Measurements from ENCODE around the gene RASAL1. TPM values are rescaled to one million over a fixed set of nuclear protein-coding genes. Genes with fewer than 3 reads are reported as not detected.

RASAL1 gene, protein sequence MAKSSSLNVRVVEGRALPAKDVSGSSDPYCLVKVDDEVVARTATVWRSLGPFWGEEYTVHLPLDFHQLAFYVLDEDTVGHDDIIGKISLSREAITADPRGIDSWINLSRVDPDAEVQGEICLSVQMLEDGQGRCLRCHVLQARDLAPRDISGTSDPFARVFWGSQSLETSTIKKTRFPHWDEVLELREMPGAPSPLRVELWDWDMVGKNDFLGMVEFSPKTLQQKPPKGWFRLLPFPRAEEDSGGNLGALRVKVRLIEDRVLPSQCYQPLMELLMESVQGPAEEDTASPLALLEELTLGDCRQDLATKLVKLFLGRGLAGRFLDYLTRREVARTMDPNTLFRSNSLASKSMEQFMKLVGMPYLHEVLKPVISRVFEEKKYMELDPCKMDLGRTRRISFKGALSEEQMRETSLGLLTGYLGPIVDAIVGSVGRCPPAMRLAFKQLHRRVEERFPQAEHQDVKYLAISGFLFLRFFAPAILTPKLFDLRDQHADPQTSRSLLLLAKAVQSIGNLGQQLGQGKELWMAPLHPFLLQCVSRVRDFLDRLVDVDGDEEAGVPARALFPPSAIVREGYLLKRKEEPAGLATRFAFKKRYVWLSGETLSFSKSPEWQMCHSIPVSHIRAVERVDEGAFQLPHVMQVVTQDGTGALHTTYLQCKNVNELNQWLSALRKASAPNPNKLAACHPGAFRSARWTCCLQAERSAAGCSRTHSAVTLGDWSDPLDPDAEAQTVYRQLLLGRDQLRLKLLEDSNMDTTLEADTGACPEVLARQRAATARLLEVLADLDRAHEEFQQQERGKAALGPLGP
- 0.24 to 0.85 TPM (median 0.30 TPM) in 5 replicates for total RNA-seq (2022; extraction: Qiagen RNA extraction; ENCODE audit: low read depth)

DNA sequence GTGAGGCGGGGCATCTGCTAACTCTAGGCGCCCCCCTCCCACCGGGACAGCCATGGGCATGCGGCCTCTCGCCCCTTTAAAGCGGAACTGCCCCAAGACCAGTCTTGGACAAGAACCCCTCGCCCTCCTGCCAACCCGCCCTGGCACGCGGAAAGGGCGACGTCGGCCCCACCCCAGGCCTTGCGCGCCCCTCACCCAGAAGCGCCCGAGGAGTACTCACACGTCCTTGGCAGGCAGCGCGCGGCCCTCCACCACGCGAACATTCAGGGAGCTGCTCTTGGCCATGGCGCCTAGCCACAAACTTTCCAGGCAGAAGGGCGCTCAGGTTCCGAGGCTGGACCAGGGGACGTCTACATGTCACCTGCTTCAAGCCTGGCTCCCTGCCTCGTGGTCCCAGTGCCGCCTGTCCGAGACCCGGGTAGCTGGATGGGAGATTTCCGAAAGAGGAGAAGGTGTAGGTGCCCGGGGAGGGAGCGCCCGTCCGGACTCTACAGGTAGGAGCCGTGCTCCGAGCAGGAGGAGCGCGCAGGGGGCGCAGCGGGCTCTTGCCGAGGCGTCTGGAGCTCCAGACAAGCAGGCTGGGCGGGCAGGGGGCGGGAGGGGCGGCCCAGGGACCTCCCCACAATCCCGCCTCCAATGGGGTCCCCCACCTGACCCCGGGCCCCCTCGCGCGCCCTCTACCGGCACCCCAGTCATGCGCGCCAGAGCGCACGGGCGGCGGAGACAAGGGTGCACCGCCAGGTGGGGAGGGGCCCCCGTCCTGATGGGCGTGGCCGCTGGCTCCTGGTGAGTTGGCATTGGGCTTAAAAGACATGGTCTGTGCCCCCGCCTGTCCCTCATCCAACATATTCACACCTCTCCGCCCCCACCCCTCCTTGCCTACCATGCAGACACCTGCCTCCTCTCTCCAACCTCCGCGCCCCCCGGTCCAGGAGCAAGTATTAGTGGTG, at the start of gene RASAL1:
TSS of gene RASAL1 (minus strand) at position 584 of the 950 bp plus-strand sequence. CDS start at position 285, 299 bp downstream.

DNA sequence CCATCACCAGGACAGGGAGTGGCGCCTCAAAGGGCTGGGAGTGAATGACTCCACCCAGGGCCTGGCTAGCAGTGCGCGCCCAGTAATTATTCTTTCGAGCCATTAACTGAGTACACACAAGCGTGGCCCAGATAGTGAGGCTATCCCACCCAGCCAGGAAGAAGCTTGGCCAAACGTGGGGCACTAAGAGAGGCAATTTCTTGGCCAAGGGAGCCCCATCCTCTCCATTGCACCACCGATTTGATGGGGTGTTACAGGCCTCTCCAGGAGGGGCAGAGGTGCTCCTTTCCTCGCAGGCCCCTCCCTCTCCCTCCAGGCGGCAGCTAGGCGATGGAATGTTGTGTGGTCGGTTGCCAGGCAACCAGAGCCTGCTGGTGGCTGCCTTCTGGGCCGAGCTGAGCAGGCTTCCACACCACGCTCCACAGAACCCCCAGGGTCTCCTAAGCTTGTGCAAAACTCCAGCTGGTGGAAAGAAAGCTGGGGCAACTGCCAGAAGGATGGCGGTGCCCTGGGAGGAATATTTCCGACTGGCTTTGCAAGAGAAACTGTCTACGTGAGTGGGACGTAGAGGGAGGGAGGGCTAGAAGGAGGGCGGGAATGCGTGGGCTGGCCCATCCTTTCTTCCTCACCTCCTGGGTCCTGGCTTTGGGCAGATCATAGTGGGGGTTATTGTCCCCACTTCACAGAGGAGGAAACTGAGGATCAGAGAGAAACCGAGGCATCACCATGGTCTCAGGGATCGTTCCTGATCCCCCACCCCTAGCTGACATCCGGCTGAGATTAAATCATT, 14.0 kb upstream of the RASAL1 start, which contains the start of gene CFAP73:
TSS of gene CFAP73 (plus strand) at position 364 of the 790 bp plus-strand sequence. CDS start at position 498, 134 bp downstream.

DNA sequence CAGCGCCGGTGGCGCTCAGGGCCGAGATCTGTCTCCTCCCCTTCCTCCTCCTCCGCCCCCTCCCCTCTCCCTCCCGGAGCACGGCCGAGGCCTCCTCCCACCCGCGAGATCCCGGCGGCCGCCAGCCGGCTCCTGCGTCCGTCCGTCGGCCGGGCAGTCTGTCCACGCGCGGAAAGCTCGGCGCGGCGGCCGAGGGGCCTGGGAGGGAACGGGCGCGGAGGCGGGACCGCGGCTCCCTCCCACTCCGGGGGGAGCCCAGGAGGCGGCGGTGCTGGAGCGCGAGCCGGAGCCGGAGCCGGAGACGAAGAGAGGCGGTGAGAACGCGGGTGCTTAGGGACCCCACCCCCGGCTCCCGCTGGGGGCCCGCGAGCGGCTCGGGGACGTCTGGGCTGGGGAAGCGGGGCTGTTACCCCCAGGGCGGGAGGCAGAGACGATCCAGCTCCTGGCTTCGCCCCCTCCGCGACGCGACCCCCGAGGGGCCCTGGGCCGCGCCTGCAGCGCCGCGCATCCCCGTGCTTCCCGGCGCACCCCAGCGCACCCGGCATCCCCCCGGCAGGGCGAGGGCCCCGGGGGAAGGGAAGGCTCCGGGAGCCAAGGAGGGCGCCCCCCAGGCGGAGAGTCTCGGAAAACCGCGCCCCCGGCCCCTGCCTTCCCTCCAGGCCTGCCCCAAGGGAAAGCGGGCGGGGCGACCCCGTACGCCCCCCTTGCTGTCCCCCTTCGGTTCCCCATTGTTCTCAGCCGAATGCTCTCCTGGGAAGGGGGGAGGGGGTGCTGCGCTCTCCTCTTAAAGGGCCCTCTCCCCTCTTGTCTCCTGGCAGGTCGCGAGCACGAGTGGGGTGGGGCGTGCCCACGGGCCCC, 78.7 kb downstream of the RASAL1 start, which contains the start of gene DTX1:
TSS of gene DTX1 (plus strand) at position 100 of the 858 bp plus-strand sequence. CDS start 1,463 bp downstream, outside the sequence.

Other genes with a start within 250 kb of the RASAL1 start
- gene OAS1, start 228.8 kb downstream of the RASAL1 start, total RNA-seq (2022; extraction: Qiagen RNA extraction; ENCODE audit: low read depth), result 36.5 to 53.6 TPM (median 47.5 TPM) in 5 replicates
- gene OAS3, start 197.3 kb downstream of the RASAL1 start, total RNA-seq (2022; extraction: Qiagen RNA extraction; ENCODE audit: low read depth), result 20.3 to 28.0 TPM (median 24.7 TPM) in 5 replicates
- gene OAS2, start 157.2 kb downstream of the RASAL1 start, total RNA-seq (2022; extraction: Qiagen RNA extraction; ENCODE audit: low read depth), result 0.13 to 0.63 TPM (median 0.18 TPM) in 5 replicates
- gene DTX1, start 79.0 kb downstream of the RASAL1 start, total RNA-seq (2022; extraction: Qiagen RNA extraction; ENCODE audit: low read depth), result 0.41 to 0.56 TPM (median 0.50 TPM) in 5 replicates
- gene CFAP73, start 14.0 kb upstream of the RASAL1 start, total RNA-seq (2022; extraction: Qiagen RNA extraction; ENCODE audit: low read depth), result 0.09 to 0.37 TPM (median 0.12 TPM) in 4 of 5 replicates, not detected in the other
- gene DDX54, start 49.7 kb upstream of the RASAL1 start, total RNA-seq (2022; extraction: Qiagen RNA extraction; ENCODE audit: low read depth), result 49.9 to 80.9 TPM (median 73.8 TPM) in 5 replicates
- 24.9 to 34.6 TPM (median 33.9 TPM) in 5 replicates for gene RITA1, start 50.0 kb upstream of the RASAL1 start, total RNA-seq (2022; extraction: Qiagen RNA extraction; ENCODE audit: low read depth)
- 18.6 to 22.2 TPM (median 19.2 TPM) in 5 replicates for gene TPCN1, start 85.7 kb upstream of the RASAL1 start, total RNA-seq (2022; extraction: Qiagen RNA extraction; ENCODE audit: low read depth)
- 6.7 to 10.6 TPM (median 9.5 TPM) in 5 replicates for gene SLC8B1, start 199.3 kb upstream of the RASAL1 start, total RNA-seq (2022; extraction: Qiagen RNA extraction; ENCODE audit: low read depth)
- gene PLBD2, start 222.8 kb upstream of the RASAL1 start, total RNA-seq (2022; extraction: Qiagen RNA extraction; ENCODE audit: low read depth), result 27.4 to 34.4 TPM (median 33.7 TPM) in 5 replicates

All from A549 treated with GW870086 at 1 μM for 4 hours (cell line).